Sigmoid colon (tissue), 4 donors: ENCODE data around the gene ZNF787.

Source experiments
- EP300 ChIP-seq, 4 donors: sonication (generic); formaldehyde crosslinking; IDR thresholded peaks; one replicate each; pipeline ENCODE4 v1.6.1; 2017; ENCODE audit warnings: antibody characterized with exemption in 4 of 4
- POLR2A ChIP-seq, 2 donors: fragments of 450-650 bp; IDR thresholded peaks; one replicate each; pipeline ENCODE4 v1.6.1; 2016; ENCODE audit warnings: antibody characterized with exemption in 2 of 2, mild to moderate bottlenecking in 2 of 2, moderate library complexity in 2 of 2
- POLR2AphosphoS5 ChIP-seq, 4 donors: sonication (generic); formaldehyde crosslinking; IDR thresholded peaks; one replicate each; pipeline ENCODE4 v1.6.1; 2017; ENCODE audit warnings: antibody characterized with exemption in 4 of 4
- TF ChIP-seq, protein P1 (sequence below), 4 experiments: fragments of 450-650 bp in 3 of 4; fragments of 200-600 bp in 1 of 4; IDR thresholded peaks; one replicate each; pipeline ENCODE4 v1.5.1; 2016 to 2019; ENCODE audit warnings: antibody characterized with exemption in 4 of 4, mild to moderate bottlenecking in 3 of 4, moderate library complexity in 2 of 4

DNA sequence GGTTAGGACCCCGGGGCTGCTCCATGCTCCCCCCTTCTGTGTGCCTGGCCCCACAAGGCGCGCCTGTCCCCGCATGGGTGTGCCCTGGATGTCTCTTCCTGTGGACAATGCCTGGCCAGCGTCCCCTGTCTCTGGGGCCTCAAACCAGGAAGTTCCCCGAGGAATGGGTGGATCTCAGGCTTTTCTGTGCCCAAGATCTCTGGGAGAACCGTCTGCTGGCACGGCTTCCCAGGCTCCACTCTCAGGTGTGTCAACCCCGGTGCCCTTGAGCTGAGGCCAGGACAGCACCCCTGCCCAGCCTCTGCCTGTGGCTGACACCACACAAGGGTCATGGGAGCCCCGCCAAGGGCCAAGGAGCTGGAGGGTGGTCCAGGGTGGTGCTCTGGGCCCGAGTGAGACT lies 35.7 kb upstream of the ZNF787 start:
- TF ChIP-seq, protein P1, sequence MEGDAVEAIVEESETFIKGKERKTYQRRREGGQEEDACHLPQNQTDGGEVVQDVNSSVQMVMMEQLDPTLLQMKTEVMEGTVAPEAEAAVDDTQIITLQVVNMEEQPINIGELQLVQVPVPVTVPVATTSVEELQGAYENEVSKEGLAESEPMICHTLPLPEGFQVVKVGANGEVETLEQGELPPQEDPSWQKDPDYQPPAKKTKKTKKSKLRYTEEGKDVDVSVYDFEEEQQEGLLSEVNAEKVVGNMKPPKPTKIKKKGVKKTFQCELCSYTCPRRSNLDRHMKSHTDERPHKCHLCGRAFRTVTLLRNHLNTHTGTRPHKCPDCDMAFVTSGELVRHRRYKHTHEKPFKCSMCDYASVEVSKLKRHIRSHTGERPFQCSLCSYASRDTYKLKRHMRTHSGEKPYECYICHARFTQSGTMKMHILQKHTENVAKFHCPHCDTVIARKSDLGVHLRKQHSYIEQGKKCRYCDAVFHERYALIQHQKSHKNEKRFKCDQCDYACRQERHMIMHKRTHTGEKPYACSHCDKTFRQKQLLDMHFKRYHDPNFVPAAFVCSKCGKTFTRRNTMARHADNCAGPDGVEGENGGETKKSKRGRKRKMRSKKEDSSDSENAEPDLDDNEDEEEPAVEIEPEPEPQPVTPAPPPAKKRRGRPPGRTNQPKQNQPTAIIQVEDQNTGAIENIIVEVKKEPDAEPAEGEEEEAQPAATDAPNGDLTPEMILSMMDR (IDR thresholded peaks at IDR 0.05): no peak
- TF ChIP-seq POLR2AphosphoS5 (IDR thresholded peaks at IDR 0.05) (no peak), EP300 (IDR thresholded peaks at IDR 0.05) (no peak), POLR2A (IDR thresholded peaks at IDR 0.05) (no peak)
